NCI-H128 (cell line): ENCODE measurements around the gene FGD4.

ENCODE experiments used
- DNase-seq: peaks from one replicate; lab custom pipeline; 2025; ENCODE audit not compliant: unreplicated experiment; lab: John Stamatoyannopoulos, UW

Gene FGD4

DNA sequence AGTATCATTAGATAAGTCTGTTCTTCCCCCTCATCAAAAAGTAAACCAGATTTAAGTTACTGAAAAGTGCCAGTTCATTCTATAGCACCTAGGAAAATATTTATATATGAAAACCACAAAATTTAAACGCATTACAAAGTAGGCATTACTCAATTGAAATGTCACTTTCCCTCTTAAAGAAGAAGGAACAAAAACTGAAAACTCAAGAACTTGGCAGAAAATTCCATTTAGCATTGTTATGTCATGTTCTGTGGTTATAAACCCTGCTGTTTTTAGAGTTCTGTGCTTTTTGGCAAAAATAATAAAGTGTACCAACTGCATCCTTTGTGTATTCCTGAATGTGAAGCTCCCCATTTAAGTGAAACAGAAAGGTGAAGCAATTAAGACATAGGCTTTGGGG is 3.6 kb downstream of the FGD4 start:
- DNase-seq = no peak

DNA sequence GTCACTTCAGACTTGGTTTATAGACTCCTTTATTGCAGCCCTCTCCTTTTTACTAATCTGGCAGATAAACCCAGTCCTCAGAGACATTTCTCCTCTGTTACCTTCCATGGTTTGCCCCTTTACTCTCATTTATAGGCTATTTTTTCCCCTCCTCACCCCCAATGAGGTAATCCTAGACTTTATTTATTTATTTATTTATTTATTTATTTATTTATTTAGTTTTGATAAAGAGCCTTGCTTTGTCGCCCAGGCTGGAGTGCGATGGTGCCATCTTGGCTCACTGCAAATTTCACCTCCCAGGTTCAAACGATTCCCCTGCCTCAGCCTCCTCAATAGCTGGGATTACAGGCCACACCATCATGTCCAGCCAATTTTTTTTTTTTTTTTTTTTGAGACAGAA is 8.4 kb downstream of the FGD4 start:
- no peak for DNase-seq

DNA sequence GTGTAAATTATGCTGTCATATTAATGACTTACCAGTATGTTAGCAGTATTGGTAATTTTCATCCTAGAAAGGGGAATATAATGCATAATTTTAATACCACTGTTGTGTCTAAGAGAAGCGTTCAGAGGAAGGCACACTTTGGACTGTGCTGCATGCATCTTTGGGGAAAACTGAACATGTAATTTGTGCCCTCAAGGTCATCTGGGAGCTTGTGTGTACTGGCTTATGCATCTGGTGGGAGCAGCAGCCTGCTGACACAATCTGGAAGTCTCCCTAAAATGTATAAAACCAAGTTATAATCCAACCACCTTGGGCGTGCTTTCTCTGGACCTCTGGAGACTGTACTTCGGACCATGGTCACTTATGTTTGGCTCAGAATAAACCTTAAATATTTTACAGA is 14.1 kb downstream of the FGD4 start:
- no peak for DNase-seq

DNA sequence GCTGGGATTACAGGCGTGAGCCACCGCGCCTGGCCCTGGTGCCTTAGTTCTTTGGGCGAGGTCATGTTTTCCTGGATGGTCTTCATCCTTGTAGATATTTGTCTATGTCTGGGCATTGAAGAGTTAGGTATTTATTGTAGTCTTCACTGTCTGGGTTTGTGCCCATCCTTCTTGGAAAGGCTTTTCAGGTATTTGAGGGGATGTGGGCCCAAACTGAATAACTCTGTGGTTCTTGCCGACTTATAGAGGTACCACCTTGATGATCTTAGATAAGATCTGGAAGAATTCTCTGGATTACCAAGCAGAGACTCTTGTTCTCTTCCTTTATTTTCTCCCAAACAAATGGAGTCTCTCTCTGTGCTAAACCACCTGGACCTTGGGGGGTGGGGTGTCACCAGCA is 18.9 kb downstream of the FGD4 start:
- no peak for DNase-seq

DNA sequence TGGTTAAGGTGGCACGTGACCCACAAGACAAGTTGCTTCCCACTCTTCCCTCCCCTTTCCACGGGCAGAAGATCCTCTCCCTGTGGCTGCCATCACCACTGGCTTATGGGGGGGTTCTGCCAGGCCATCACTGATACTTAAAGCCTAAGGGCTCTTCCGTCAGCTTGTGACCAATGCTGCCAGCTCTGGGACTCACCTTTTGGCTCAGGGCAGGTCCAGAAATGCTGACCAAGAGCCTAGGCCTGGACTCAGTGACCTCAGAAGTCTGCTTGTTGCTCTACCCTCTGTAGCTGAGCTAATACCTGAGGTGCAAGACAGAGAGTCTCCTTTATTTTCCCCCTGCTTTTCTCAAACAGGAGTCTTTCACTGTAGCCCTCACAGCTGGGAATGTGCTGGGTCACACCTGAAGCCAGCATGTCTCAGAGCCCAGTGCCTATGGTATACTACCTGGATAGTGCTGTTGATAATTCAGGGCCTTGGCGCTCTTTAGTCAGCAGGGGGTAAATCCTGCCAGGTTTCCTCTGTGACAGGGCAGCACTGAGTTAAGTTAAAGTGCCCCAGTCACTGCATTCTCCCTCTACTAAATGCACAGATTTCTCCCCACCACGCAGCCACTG is 19.7 kb downstream of the FGD4 start:
- no peak for DNase-seq

DNA sequence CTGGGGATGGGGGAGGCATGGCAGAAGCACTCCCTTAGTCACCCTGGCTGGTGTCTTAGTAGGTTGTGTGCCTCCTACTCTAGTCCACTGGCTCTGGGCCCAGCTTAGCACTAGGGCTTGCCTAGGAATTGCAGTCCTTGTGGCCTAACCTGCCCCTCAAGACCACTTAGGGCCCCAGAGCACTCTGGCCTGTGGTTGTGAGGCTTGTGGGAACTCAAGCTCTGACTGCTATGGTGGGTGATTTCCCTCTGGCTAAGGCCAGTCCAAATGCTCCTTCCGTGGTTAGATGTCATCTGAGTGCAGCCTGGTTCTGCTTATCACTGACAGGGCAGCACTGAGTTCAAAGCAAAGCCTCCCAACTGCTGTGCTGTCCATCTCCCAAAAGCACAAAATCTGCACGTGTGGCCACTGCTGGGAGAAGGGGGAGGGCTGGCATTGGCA is 20.2 kb downstream of the FGD4 start:
- DNase-seq = no peak

DNA sequence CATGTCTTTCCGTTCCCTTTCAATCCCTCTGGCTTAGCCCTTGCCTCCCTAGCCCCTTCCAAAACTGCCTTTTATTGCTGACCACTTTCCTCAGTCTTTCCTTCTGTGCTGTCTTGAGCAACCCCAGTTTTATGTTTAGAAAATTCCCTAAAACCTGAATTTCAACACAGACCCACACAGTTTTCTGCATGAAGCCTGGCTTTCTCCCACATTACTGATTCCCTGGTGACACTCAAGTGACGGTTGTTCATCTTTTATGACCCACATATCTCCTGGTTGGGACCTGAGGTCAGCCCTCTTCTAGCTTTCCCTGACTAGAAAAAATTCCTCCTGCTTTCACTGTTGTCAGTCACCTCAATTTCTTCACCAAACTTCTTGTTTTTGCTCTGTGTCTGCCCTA is 21.0 kb downstream of the FGD4 start:
- DNase-seq = no peak

DNA sequence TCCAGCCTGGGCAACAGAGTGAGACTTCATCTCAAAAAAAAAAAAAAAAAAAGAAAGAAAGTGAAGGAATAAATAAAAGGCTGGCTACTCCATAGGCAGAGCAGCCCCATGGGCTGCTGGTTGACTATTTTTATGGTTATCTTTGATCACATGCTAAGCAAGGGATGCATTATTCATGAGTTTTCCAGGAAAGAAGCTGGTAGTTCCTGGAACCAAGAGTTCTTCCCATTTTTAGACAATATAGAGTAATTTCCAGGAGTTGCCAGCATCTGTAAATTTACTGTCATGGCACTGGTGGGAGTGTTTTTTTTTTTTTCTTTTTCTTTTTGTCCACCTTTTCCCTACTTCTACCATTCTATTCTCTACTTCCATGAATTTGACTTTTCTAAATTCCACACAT is 24.2 kb downstream of the FGD4 start:
- DNase-seq = no peak

DNA sequence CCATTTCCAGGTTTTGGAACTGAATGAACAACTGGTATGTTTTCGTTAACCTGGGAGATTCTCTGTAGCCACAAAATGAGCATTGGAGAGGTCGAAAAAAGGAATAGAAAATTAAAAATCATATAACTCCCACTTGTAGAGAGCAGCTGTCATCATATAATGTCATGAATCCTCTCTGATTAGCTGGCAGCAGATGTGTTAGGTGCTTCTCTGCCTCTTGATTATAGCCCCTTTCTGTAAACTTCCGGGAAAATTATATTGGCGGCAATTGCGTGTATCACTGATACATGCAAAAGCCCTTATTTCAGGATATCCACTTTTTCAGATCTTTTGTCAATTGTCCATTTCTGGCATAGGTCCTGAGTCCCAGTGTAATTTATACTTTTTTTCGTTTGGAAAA is 31.7 kb downstream of the FGD4 start:
- no peak for DNase-seq

DNA sequence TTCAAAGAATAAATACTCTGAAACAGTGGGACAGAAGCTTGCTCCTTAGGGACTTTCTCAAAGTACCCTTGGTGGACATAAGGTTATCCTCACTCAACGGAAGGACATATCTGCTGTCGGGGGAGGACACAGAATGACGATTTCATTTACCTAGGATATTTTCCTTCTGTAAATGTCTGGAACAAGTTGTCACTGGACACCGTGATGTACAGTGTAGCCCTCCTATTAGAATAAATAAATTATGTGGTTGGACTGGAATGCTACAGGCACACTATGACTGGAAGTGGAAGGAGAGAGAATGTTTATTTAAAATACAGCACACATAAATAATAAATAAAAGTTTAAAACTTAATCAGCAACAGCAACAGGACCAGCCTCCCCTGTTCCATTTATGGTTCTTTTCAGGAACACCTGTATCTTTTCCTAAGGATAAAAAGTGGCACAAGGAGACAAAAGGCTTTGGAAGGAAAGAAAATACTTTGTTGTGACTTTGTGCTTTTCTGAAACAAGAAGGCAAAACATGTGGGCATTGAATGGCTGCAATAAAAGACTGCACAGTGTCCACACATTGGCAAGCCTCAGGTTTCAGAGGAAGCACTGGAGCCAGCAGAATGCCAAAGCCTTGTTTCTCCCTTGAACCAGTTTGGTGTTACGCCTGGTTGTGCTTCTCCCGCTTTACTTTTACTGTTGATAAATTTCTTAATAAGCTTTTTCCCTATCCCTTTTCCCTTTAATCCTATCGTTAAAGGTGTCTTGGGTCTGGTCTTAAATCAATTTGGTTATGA is 36.8 kb downstream of the FGD4 start:
- DNase-seq = no peak

DNA sequence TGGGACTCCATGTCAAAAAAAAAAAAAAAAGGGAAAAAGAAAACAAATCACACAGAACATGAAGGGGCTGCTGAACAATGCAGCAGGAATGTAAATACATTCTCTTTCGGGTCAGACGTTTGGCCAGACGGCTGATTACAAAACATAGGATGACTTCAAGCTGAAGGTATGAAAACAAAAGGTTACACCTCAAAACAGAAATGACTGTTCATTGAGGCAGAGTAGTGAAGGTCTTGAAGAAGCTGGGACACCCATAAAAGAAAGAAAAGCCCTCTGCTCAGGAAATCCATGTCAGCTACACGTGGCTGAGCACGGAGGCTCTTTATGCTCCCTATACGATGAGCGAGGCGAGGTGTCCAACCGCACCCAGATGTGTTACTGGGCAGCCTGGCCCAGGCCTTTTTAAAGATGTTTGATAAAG is 37.7 kb downstream of the FGD4 start:
- DNase-seq = no peak

DNA sequence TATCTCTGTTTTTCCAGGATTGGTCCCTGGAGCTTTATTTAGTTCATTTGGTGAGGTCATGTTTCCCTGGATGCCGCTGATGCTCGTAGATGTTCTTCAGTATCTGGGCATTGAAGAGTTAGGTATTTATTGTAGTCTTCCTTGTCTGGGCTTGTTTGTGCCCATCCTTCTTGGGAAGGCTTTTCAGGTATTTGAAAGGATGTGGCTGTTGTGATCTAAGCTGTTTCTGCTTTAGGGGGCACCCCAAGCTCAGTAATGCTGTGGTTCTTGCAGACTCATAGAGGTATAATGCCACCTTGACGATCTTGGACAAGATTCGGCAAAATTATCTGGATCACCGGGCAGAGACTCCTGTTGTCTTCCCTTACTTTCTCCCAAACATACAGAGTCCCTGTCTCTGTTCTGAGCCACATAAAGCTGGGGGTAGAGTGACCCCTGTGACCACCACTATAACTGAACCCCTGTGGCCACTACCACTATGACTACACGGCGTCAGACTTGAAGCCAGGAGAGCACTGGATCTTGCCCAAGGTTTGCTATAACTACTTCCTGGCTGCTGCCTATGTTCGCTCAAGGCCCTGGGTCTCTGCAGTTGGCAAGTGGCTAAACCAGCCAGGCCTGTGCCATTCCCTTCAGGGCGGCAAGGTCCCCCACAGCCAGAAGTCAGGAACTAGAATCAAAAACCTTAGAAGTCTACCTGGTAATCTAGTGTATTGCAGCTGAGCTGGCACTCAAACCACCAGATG is 40.9 kb downstream of the FGD4 start:
- no peak for DNase-seq

DNA sequence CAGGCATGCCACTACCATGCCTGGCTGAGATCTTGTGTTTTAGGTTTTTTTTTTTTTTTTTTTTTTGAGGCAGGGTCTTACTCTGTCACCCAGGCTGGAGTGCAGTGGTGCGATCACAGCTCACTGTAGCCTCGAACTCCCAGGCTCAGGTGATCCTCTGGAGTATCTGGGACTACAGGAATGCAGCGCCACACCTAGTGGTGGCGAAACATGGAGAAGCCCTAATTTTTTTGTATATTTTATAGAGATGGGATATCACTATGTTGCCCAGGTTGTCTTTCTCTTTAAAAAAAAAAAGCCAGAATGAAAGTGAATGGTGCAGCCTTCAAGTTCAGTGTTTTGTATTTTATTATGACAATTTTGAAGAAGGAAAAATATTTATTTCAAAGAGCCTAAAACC is 44.1 kb downstream of the FGD4 start:
- no peak for DNase-seq

DNA sequence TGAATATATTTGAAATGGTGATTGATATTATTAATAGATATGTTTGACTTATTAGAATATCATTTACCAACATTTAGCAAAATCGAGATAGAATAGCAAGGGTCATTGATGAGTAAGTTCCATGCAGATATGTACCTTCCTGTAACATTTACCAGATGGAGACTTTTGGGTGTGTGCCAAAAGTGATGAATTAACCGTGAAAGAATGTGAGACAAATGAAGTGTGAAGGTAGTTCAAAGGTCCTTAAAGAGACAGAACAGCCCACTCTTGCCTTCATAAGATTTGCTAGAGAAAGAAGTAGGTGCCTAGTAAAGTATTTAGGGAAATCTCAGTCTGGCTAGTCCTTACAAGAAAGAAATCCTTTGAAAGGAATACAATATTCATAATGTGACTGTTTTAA is 45.5 kb downstream of the FGD4 start:
- DNase-seq = no peak

DNA sequence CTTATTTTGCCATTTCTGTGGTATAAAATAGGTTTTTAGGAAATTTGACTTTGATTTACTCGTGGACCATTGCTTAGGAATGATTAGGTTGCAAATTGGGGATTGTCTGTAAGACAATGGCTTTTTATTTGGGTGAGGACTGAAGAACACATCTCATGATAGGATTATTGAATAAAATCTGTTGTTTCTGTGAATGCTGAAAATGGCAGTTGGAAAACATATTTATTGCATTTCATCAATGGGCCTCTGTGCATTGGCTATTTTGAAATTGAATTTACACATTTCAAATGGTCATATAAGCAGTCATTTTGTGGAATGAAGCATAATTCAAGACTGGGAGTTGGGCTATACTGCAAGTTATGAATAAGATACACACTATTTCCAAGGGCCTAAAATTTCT is 46.0 kb downstream of the FGD4 start:
- no peak for DNase-seq

DNA sequence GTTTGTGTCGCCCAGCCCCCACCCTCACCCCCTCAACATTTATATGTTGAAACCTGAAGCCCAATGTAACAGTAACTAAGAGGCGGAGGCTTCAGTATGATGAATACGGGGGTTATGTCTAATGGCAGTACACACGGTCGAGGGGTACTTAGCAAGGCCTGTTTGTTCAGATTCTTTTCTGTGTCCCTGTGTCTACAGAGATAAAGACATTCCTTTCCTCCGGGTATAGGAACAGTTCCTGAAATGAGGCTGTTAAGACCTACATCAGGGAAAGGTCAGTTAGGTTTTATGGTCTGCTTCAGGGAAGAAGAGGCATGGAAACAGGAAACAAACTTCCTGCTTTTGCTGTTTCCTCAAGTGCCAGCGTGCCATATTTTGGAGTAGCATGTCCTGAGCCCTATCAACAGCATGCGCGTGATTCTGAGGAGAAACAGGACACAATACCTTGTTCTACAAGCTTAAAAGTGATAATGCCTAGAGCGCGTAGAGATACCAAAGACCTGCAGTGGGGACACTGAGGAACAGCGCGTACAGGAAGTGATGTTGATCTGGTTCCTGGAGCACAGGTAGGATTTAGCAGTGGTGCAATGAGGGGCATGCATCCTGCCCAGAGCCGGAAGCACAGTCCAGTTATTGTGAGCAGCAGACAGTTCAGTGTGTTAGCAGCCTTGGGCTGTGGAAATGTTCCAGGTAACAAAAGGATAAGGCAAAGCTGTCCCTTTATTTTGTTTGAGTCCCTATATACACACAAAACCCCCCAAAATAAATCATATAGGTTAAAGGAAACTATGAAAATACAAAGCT is 47.2 kb downstream of the FGD4 start:
- no peak for DNase-seq

DNA sequence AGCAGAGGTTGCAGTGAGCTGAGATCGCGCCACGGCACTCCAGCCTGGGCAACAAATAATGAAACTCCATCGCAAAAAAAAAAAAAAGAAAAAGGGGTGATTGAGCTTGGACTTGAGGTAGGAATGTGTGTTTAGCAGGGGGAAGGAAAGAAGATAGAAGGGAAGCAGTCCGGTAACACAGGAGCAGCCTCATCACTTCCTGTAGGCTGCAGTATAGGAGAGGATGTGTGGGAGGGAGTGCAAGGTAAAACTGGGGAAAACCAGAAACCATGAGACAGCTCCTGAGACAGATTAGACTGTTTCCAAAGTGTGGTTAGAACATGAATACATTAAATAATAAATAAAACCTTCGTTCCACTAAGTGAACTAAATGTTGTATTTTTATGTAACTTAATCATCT is 49.2 kb downstream of the FGD4 start:
- DNase-seq = no peak

DNA sequence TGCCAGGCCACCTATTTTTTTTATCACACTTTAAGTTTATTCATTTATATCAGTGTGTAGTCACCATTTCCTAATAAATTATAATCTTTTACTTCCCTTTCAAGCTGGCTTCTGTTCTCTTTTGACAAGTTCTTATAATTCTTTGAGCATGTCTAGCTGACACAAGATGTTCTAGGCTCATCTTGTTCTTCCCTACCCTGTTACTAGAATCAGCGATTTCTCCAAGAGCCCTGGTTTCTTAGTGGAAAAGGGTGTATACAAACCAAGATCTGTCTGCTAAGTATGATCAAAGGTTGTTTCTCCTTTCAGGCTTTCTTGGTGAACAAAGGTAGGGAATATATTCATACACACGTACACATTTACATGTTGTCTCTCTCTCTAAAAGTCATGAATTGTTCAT is 51.0 kb downstream of the FGD4 start:
- DNase-seq = no peak

DNA sequence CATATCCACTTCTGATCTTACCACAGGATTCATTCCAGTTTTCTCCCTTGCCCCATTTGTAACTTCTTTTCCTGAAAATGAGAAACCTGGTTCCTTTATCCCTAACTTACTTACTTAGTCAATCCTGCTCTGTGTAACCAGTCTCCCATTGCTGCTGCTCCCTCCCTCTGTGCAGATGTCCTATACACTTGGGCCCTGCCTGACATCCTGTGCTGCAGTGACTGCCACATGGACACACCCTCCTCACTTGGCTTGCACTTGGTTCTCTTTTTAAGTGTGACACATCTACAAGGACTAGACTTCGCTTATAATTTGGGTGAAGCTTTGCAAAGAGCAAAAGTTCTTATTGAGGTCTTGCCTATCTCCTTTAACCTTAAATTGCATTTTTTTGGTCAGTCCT is 51.4 kb downstream of the FGD4 start:
- no peak for DNase-seq

DNA sequence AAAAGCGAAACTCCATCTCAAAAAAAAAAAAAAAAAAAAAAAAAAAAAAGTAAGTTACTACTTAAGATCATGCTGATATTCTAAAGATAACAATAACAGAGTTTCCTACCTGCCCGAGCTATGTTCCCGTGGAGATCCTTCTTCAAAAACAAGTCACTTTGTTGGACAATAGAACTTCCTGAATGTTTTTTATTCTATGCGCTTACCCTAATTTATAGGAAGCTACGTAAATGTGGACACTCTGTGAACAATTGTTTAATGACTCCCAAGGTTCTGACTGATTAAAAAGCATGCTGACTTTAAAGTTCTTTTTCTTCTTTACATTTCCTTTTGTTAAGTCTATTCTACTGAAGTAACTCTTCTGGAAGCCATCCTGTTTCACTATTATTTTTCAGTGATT is 52.5 kb downstream of the FGD4 start:
- DNase-seq = no peak

DNA sequence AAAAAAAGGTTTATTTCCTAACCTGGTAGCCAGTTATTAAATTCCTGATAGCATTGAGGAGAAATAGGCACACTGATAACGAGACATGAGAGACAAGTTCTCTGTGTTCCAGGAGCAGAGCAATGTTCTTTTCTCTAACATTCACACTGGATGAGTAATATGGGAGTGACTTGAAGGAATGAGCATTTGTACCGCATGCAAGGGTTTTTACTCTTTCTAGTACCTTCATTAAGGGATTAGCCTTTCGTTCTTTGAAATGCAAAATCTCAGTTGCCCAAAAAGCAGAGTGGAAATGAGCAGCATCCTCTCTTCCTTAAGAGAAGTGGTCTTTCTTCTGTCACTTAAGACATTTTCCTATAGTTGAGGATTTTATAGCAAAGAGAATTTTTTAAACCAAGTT is 54.7 kb downstream of the FGD4 start:
- DNase-seq = no peak
